H1 (cell line): ENCODE data around the gene GALNT17. TPM values are rescaled to one million over a fixed set of nuclear protein-coding genes. Genes with fewer than 3 reads are reported as not detected.

Experiments used
- CTCF ChIA-PET: fragments of 300-600 bp; sonication (Branson Sonifier 250); formaldehyde crosslinking; loops from one replicate; lab custom pipeline; 2021; ENCODE audit not compliant: partially characterized antibody; lab: Charles Lee
- POLR2A ChIA-PET: fragments of 300-600 bp; sonication (Branson Sonifier 250); formaldehyde crosslinking; loops from one replicate; lab custom pipeline; 2021; ENCODE audit warnings: inconsistent platforms; ENCODE audit not compliant: partially characterized antibody; lab: Charles Lee
- DNase-seq, 2 experiments: peaks; one replicate each; pipeline versions ENCODE4 v3.0.0 to v3.0.0-alpha.2; 2010 to 2022; ENCODE audit warnings: low spot score in 2 of 2, low read depth in 1 of 2, mixed read lengths in 1 of 2
- FAIRE-seq: peaks from 2 replicates; lab custom pipeline; 2011; peaks lifted over from hg19 to GRCh38; lab: Jason Lieb, UNC
- H2AFZ ChIP-seq: 2 replicates; pipeline ENCODE4 v1.8.1; 2012; ENCODE audit warnings: low read length, inconsistent platforms
- H2AK5ac ChIP-seq: 2 replicates; pipeline ENCODE4 v1.6.1; 2013; ENCODE audit warnings: low read depth, low read length
- H2BK120ac ChIP-seq: replicated peaks from 2 replicates; pipeline ENCODE3; 2013; ENCODE audit warnings: low read depth, low read length, inconsistent platforms
- H2BK12ac ChIP-seq: 2 replicates; pipeline ENCODE4 v1.6.1; 2013; ENCODE audit warnings: low read depth, low read length
- H2BK15ac ChIP-seq: 2 replicates; pipeline ENCODE4 v1.6.1; 2013; ENCODE audit warnings: low read length
- H2BK20ac ChIP-seq: 2 replicates; pipeline ENCODE4 v1.6.1; 2013; ENCODE audit warnings: low read length
- H2BK5ac ChIP-seq: 2 replicates; pipeline ENCODE4 v1.6.1; 2013; ENCODE audit warnings: low read depth, low read length
- H3K14ac ChIP-seq: 2 replicates; pipeline ENCODE4 v1.6.1; 2013; ENCODE audit warnings: inconsistent platforms; ENCODE audit not compliant: insufficient read length
- H3K18ac ChIP-seq: 2 replicates; pipeline ENCODE4 v1.6.1; 2013; ENCODE audit warnings: low read length; ENCODE audit errors: extremely low read depth
- H3K23ac ChIP-seq: 2 replicates; pipeline ENCODE4 v1.6.1; 2013; ENCODE audit warnings: inconsistent platforms; ENCODE audit not compliant: insufficient read length
- H3K23me2 ChIP-seq: 2 replicates; pipeline ENCODE4 v1.6.1; 2013; ENCODE audit warnings: low read depth, low read length
- H3K27ac ChIP-seq: 2 replicates; pipeline ENCODE4 v1.6.1; 2011; ENCODE audit warnings: low read depth, low read length, inconsistent platforms
- H3K27me3 ChIP-seq, 4 experiments: replicated peaks in 1 of 4; 1 replicate in 1 of 4; 2 replicates in 3 of 4; pipeline versions ENCODE4 v1.6.1 to v1.8.1; 2011 to 2013; ENCODE audit warnings: low read length in 3 of 4, mild to moderate bottlenecking in 3 of 4, inconsistent platforms in 2 of 4, mixed read lengths in 2 of 4, moderate library complexity in 1 of 4; ENCODE audit not compliant: control insufficient read depth in 3 of 4, insufficient read depth in 3 of 4; ENCODE audit errors: extremely low read depth in 1 of 4
- H3K36me3 ChIP-seq, 4 experiments: 2 replicates each; pipeline versions ENCODE4 v1.6.1 to v1.8.1; 2011 to 2013; ENCODE audit warnings: mild to moderate bottlenecking in 4 of 4, low read length in 3 of 4, moderate library complexity in 2 of 4, control low read depth in 1 of 4, inconsistent platforms in 1 of 4; ENCODE audit not compliant: insufficient read depth in 4 of 4, control insufficient read depth in 2 of 4
- H3K4ac ChIP-seq: replicated peaks from 2 replicates; pipeline ENCODE3; 2013; ENCODE audit warnings: low read length, low read depth, mixed read lengths, inconsistent platforms; ENCODE audit not compliant: insufficient read length
- H3K4me1 ChIP-seq, 4 experiments: replicated peaks in 1 of 4; 1 replicate in 1 of 4; 2 replicates in 3 of 4; pipeline versions ENCODE4 v1.6.1 to v1.8.1; 2011 to 2013; ENCODE audit warnings: low read length in 3 of 4, inconsistent platforms in 2 of 4, mixed read lengths in 1 of 4; ENCODE audit not compliant: insufficient read depth in 4 of 4, control insufficient read depth in 3 of 4
- H3K4me2 ChIP-seq, 2 experiments: 2 replicates each; pipeline versions ENCODE4 v1.6.1 to v1.8.1; 2011 to 2013; ENCODE audit warnings: low read depth in 2 of 2, low read length in 2 of 2, control low read depth in 1 of 2, inconsistent platforms in 1 of 2, mild to moderate bottlenecking in 1 of 2; ENCODE audit not compliant: insufficient read depth in 1 of 2
- H3K4me3 ChIP-seq, 4 experiments: fragments of 200-600, 300-600 bp in 1 of 4; sonication (generic), shearing (Covaris generic), sonication (Bioruptor Twin) in 1 of 4; 2 replicates each; pipeline versions ENCODE4 v1.5.1 to v1.8.1; 2011 to 2016; ENCODE audit warnings: low read length in 4 of 4, low read depth in 3 of 4, control low read depth in 2 of 4, inconsistent platforms in 2 of 4, mild to moderate bottlenecking in 2 of 4, mixed read lengths in 1 of 4, moderate library complexity in 1 of 4; ENCODE audit not compliant: insufficient read depth in 2 of 4; ENCODE audit errors: extremely low read depth in 1 of 4
- H3K56ac ChIP-seq: replicated peaks from 2 replicates; pipeline ENCODE3; 2013; ENCODE audit warnings: low read depth, mild to moderate bottlenecking, mixed read lengths, low read length, inconsistent platforms; ENCODE audit not compliant: insufficient read length
- H3K79me1 ChIP-seq: 2 replicates; pipeline ENCODE4 v1.6.1; 2013; ENCODE audit warnings: low read depth, low read length, control low read depth
- H3K79me2 ChIP-seq, 2 experiments: 2 replicates each; pipeline versions ENCODE4 v1.6.1 to v1.8.1; 2012 to 2013; ENCODE audit warnings: low read length in 2 of 2, mild to moderate bottlenecking in 2 of 2, inconsistent platforms in 1 of 2; ENCODE audit not compliant: insufficient read depth in 2 of 2, control insufficient read depth in 1 of 2
- H3K9ac ChIP-seq, 4 experiments: replicated peaks in 1 of 4; 1 replicate in 1 of 4; 2 replicates in 3 of 4; pipeline versions ENCODE4 v1.6.1 to v1.8.1; 2011 to 2013; ENCODE audit warnings: low read depth in 3 of 4, low read length in 3 of 4, control low read depth in 2 of 4, mild to moderate bottlenecking in 2 of 4, moderate library complexity in 2 of 4, inconsistent platforms in 1 of 4; ENCODE audit errors: extremely low read depth in 1 of 4
- H3K9me3 ChIP-seq, 2 experiments: 2 replicates each; pipeline versions ENCODE4 v1.6.1 to v1.8.1; 2012 to 2013; ENCODE audit warnings: mild to moderate bottlenecking in 2 of 2, moderate library complexity in 2 of 2, control low read depth in 1 of 2, inconsistent platforms in 1 of 2, low read depth in 1 of 2, low read length in 1 of 2, mixed read lengths in 1 of 2; ENCODE audit not compliant: insufficient read depth in 2 of 2
- H4K20me1 ChIP-seq, 2 experiments: replicated peaks in 1 of 2; 2 replicates each; pipeline versions ENCODE3 to v1.8.1; 2011 to 2013; ENCODE audit warnings: inconsistent platforms in 2 of 2, low read length in 2 of 2, mild to moderate bottlenecking in 1 of 2; ENCODE audit not compliant: insufficient read depth in 2 of 2, control insufficient read depth in 1 of 2
- H4K5ac ChIP-seq: 2 replicates; pipeline ENCODE4 v1.6.1; 2013; ENCODE audit warnings: low read length, low read depth, mixed read lengths, inconsistent platforms; ENCODE audit not compliant: insufficient read length
- H4K8ac ChIP-seq: 2 replicates; pipeline ENCODE4 v1.8.0; 2013; ENCODE audit warnings: mild to moderate bottlenecking, moderate library complexity, low read length, inconsistent platforms; ENCODE audit not compliant: insufficient read depth; ENCODE audit errors: extremely low read depth
- H4K91ac ChIP-seq: replicated peaks from 2 replicates; pipeline ENCODE3; 2013; ENCODE audit warnings: low read length, mixed read lengths, inconsistent platforms; ENCODE audit not compliant: insufficient read length
- ASH2L ChIP-seq: fragments of 200-600, 300-600 bp; sonication (generic); IDR thresholded peaks from one replicate; pipeline ENCODE4 v1.7.1; 2017; ENCODE audit warnings: low read length
- CHD2 ChIP-seq: IDR thresholded peaks from 2 replicates; pipeline ENCODE4 v1.6.1; 2012; ENCODE audit warnings: low read length, improper control_type of control experiment
- GTF2F1 ChIP-seq: IDR thresholded peaks from 2 replicates; pipeline ENCODE4 v1.6.1; 2012; ENCODE audit warnings: low read depth, low read length, improper control_type of control experiment, borderline replicate concordance
- HDAC2 ChIP-seq, 2 experiments: fragments of 300-600 bp in 1 of 2; sonication (generic) in 1 of 2; IDR thresholded peaks; 2 replicates each; pipeline ENCODE4 v1.6.1; 2011 to 2012; ENCODE audit warnings: low read depth in 2 of 2, low read length in 2 of 2, mild to moderate bottlenecking in 2 of 2, moderate library complexity in 2 of 2, borderline replicate concordance in 1 of 2, inconsistent platforms in 1 of 2
- JUN ChIP-seq: IDR thresholded peaks from 2 replicates; pipeline ENCODE4 v1.6.1; 2011; ENCODE audit warnings: low read depth, mild to moderate bottlenecking, improper control_type of control experiment, low read length
- POLR2AphosphoS5 ChIP-seq: IDR thresholded peaks from 2 replicates; pipeline ENCODE4 v1.6.1; 2011; ENCODE audit warnings: low read depth, low read length
- RNF2 ChIP-seq: fragments of 200-900, 300-1000 bp; sonication (generic); IDR thresholded peaks from 2 replicates; pipeline ENCODE4 v1.7.1; 2016; ENCODE audit warnings: borderline replicate concordance, low read depth, mild to moderate bottlenecking, antibody characterized with exemption, low read length; ENCODE audit not compliant: poor library complexity, severe bottlenecking; ENCODE audit errors: missing control alignments
- SIN3A ChIP-seq, 2 experiments: IDR thresholded peaks in 1 of 2; conservative IDR thresholded peaks in 1 of 2; 2 replicates each; pipeline ENCODE4 v1.6.1; 2011 to 2012; ENCODE audit warnings: low read length in 2 of 2, improper control_type of control experiment in 1 of 2, low read depth in 1 of 2, mild to moderate bottlenecking in 1 of 2
- TAF1 ChIP-seq: IDR thresholded peaks from 2 replicates; pipeline ENCODE4 v1.6.1; 2011; ENCODE audit warnings: mild to moderate bottlenecking, low read depth, low read length
- TBP ChIP-seq: IDR thresholded peaks from 2 replicates; pipeline ENCODE4 v1.6.1; 2011; ENCODE audit warnings: low read depth, low read length, improper control_type of control experiment
- WGBS, 2 experiments: shearing (Covaris generic) in 1 of 2; methylation state at CpG; one replicate each; pipeline versions ENCODE4 v1.1.6 to v1.1.7; 2013 to 2015; ENCODE audit warnings: low lambda C conversion rate in 2 of 2, mixed read lengths in 2 of 2, inconsistent platforms in 1 of 2, low coverage in 1 of 2, missing lambda C conversion rate in 1 of 2; ENCODE audit not compliant: insufficient replicate concordance in 2 of 2, insufficient coverage in 1 of 2, insufficient read length in 1 of 2; ENCODE audit errors: extremely low coverage in 1 of 2, missing lambda C conversion rate in 1 of 2; 5-methylcytosine and 5-hydroxymethylcytosine counted together
- polyA plus RNA-seq, 7 experiments: library from polyadenylated mRNA; depleted of rRNA in 3 of 7; stranded (reverse) in 5 of 7; unstranded in 2 of 7; fragments of >200 nt in 5 of 7; fragments of 200-250 nt in 2 of 7; gene quantifications; 1 replicate in 5 of 7; 2 replicates in 1 of 7; 4 replicates in 1 of 7; pipeline versions ENCODE4 v1.2.1 to v1.2.3, GENCODE V29; 2011 to 2013; ENCODE audit warnings: missing spikeins in 2 of 7, mixed read lengths in 2 of 7
- total RNA-seq: library from RNA; stranded (reverse); fragmentation: NEBNext Ultra II Directional; extraction: Animal tissue kit (Norgen Biotek cat#: 25700); gene quantifications from 2 replicates; pipeline ENCODE4 v1.2.1, GENCODE V29; 2021
- TF ChIP-seq, protein P1 (sequence below), 3 experiments: IDR thresholded peaks; 1 replicate in 2 of 3; 2 replicates in 1 of 3; pipeline versions ENCODE4 v1.5.1 to v1.6.1; 2011; ENCODE audit warnings: low read length in 3 of 3, mild to moderate bottlenecking in 3 of 3, inconsistent platforms in 2 of 3, low read depth in 1 of 3, moderate library complexity in 1 of 3; ENCODE audit not compliant: insufficient read depth in 1 of 3; ENCODE audit errors: control extremely low read depth in 1 of 3

GALNT17 gene
- total and polyA plus RNA-seq, 2 of the 8 experiments (the other 6 are each of a cell fraction or from before 2014, with no cell fraction given) = 37.7 to 47.0 TPM

DNA sequence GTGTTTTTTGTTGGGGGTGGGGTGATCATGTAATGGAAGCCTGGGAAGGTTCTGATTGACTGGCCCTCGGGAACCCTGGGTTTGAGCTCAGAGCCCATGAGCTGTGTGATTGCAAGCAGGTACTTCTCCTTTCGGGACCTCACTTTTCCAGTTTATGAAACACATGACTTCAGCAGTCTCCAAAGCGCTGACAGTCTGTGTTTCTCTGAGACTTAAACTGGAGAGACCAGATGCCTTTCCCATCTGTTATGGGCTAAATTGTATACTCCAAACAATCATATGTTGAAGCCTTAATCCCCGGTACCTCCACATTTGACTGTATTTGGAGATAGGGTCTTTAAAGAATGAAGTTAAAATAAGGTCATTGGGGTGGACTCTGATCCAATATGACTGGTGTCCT, 493.6 kb downstream of the GALNT17 start:
- H2AFZ ChIP-seq = no peak overlapping the region
- no peak overlapping the region for H3K23ac ChIP-seq
- no peak overlapping the region for H4K91ac ChIP-seq
- no peaks in the 10 kb centered on the region; a peak in 1 of 8 replicates for H3K36me3 ChIP-seq
- H3K9me3 ChIP-seq = no peaks in the 10 kb centered on the region
- ChIA-PET CTCF (no interaction called here), POLR2A (no interaction called here)
- H4K20me1 ChIP-seq = no peaks in the 10 kb centered on the region
- no peak overlapping the region for H2BK120ac ChIP-seq
- no peaks in the 10 kb centered on the region for H3K79me1 ChIP-seq
- H2BK5ac ChIP-seq = no peak overlapping the region
- FAIRE-seq = no peak
- H4K5ac ChIP-seq = no peak overlapping the region
- no peaks in the 10 kb centered on the region for H3K79me2 ChIP-seq
- H3K27me3 ChIP-seq = no peaks in the 10 kb centered on the region
- no peak overlapping the region for H3K18ac ChIP-seq
- H3K4me3 ChIP-seq = no peak overlapping the region
- H3K56ac ChIP-seq = no peak overlapping the region
- no peak overlapping the region for H2AK5ac ChIP-seq
- no peak overlapping the region for H2BK12ac ChIP-seq
- no peak overlapping the region for H3K14ac ChIP-seq
- H2BK15ac ChIP-seq = no peak overlapping the region
- WGBS, 2 experiments = 87% methylated on average over 4 of the region's 4 CpGs; no CpG with 5 or more reads in 1 of the 2 experiments
- H3K4me2 ChIP-seq = no peak overlapping the region
- no peak for DNase-seq
- H3K9ac ChIP-seq = no peak overlapping the region
- H3K27ac ChIP-seq = no peak overlapping the region
- H2BK20ac ChIP-seq = no peak overlapping the region
- H3K23me2 ChIP-seq = peaks cover 2% of the 10 kb centered on the region; the same call in 1 of the 2 replicates
- peaks cover 0 to 6% (median 0%) of the 10 kb centered on the region in 4 experiments; a peak in 2 of 7 replicates for H3K4me1 ChIP-seq
- H3K4ac ChIP-seq = no peak overlapping the region
- no peak overlapping the region for H4K8ac ChIP-seq
- TF ChIP-seq HDAC2 (IDR thresholded peaks at IDR 0.05; ENCODE audit: borderline replicate concordance in 1 of 2, low read depth in 2 of 2, low read length in 2 of 2) = no peak
- no peak for TF ChIP-seq JUN
- no peak for TF ChIP-seq RNF2
- TF ChIP-seq CHD2 = no peak
- TF ChIP-seq TBP = no peak
- no peak for TF ChIP-seq SIN3A (conservative IDR thresholded peaks at IDR 0.05 in 1 of 2, IDR thresholded peaks at IDR 0.05 in 1 of 2; ENCODE audit: low read depth in 1 of 2, low read length in 2 of 2)
- TF ChIP-seq ASH2L = no peak
- no peak for TF ChIP-seq TAF1
- no peak for TF ChIP-seq GTF2F1
- TF ChIP-seq, protein P1, sequence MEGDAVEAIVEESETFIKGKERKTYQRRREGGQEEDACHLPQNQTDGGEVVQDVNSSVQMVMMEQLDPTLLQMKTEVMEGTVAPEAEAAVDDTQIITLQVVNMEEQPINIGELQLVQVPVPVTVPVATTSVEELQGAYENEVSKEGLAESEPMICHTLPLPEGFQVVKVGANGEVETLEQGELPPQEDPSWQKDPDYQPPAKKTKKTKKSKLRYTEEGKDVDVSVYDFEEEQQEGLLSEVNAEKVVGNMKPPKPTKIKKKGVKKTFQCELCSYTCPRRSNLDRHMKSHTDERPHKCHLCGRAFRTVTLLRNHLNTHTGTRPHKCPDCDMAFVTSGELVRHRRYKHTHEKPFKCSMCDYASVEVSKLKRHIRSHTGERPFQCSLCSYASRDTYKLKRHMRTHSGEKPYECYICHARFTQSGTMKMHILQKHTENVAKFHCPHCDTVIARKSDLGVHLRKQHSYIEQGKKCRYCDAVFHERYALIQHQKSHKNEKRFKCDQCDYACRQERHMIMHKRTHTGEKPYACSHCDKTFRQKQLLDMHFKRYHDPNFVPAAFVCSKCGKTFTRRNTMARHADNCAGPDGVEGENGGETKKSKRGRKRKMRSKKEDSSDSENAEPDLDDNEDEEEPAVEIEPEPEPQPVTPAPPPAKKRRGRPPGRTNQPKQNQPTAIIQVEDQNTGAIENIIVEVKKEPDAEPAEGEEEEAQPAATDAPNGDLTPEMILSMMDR (IDR thresholded peaks at IDR 0.05; ENCODE audit: control extremely low read depth in 1 of 3, insufficient read depth in 1 of 3, low read depth in 1 of 3, low read length in 3 of 3) = no peak
- TF ChIP-seq POLR2AphosphoS5 = no peak
